Measurements from ENCODE around the gene EFNA1.

DNA sequence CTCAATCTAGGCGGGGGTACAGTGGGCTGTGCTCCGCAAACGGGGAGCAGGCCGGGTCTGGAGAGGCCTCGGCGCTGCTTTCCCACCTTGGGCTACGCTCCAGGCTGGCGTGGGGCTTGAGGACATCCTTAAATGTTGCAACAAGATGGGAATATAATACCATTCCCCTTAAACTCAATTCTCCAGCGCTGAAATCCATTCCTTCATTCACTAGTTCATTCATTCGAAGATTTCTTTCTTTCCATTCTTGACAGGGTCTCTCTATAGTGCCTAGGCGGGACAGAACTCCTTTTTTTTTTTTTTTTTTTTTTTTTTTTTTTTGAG lies 12.9 kb downstream of the EFNA1 start:
- TF ChIP-seq, protein P1, sequence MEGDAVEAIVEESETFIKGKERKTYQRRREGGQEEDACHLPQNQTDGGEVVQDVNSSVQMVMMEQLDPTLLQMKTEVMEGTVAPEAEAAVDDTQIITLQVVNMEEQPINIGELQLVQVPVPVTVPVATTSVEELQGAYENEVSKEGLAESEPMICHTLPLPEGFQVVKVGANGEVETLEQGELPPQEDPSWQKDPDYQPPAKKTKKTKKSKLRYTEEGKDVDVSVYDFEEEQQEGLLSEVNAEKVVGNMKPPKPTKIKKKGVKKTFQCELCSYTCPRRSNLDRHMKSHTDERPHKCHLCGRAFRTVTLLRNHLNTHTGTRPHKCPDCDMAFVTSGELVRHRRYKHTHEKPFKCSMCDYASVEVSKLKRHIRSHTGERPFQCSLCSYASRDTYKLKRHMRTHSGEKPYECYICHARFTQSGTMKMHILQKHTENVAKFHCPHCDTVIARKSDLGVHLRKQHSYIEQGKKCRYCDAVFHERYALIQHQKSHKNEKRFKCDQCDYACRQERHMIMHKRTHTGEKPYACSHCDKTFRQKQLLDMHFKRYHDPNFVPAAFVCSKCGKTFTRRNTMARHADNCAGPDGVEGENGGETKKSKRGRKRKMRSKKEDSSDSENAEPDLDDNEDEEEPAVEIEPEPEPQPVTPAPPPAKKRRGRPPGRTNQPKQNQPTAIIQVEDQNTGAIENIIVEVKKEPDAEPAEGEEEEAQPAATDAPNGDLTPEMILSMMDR (IDR thresholded peaks at IDR 0.05; ENCODE audit: low read depth, low read length, poor library complexity, severe bottlenecking) = no peak
- TF ChIP-seq EZH2phosphoT487 (IDR thresholded peaks at IDR 0.05; ENCODE audit: borderline replicate concordance, low read length) = no peak
